ENCODE measurements around the gene HTR3D.
"Not testable (repeated sequence)": the region's sequence is repeated elsewhere in the genome, so short reads cannot be mapped to it uniquely, and the experiment has no call there.

HTR3D gene

GRCh38 chr3:184031187-184031792 is at the start of gene HTR3D:
HTR3D (plus strand) TSS chr3:184031742; CDS start chr3:184031742, 0 bp downstream.
- DNase-seq = no peak

- DNase-seq = no peak
Measured at GRCh38 chr3:183981990-183982644, 49.4 kb upstream of the HTR3D start.

GRCh38 chr3:183984127-183984740 is 47.3 kb upstream of the HTR3D start:
- DNase-seq = no peak

DNA sequence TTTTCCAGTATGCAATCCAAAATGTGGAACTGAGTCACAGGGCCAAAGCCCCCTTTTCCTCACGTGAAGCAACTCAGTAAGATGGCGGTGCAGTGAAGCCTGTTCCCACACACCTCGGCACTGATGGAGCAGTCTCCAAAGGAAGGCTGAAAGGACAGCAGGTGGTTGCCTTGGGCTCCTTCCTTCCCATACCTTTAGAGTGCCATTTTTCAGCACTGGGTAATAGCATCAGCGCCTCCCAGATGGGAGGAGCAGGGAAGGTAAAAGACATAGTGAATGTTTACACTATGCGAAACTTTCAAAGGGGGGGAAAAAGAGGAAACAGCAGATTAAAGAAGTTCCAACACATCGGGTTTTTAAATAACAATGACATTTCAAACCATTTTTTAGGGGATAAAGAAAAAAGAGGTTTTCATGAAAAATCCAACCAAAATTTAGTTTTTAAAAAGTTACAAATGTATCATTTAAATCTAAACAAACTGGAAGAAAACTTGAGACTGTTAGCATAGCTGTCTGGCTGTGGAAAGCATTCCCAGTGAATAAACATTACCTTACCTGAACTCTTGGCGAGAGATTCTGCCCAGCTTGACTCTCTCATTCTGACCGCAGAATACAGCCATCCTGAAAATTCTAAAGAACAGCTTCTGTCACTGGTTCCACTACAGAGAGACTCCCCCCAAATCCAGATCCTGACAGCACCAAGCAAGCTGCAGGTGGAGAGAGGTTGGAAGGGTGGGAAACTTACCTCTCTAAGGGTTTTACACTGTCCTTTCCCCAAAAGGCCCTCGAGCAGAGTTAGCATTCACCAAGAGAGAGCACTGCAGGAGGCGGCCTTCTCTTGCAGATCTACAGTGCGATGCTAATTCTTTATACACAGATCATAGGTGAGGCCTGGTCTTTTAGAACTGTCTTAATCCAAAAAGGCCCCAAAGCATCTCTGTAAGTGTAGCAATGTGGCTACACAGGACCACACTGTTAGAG is 46.5 kb upstream of the HTR3D start:
- DNase-seq = no peak

DNA sequence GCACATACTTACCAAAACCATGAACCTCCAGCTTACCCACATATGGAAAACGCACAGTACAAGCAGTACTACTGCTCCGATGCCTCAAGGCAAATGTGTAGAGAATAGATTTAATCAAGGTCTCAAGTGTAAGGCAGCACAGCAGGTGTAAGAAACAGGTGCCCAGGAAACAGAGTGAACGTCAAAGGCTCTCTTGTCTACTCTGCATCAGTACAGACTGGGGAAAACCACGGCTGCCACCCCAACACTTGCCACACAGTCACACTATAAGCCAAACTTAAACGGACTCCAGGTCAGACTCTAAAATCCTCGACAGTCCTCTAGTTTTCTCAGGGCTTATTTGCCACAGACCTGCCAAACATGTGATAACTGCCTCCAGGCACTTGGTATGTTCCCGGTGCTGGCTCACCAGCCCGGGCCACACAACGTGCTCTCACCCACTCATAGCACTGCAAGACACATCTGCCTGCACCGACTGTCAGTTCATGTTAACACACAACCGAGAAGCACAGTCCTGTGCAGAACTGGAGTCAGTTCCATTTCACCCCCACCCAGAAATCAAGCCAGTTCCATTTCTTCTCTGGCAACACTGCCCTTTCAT is 44.4 kb upstream of the HTR3D start:
- no peak for DNase-seq

- no peak for DNase-seq
Measured at GRCh38 chr3:183988216-183988790, 43.2 kb upstream of the HTR3D start.

DNA sequence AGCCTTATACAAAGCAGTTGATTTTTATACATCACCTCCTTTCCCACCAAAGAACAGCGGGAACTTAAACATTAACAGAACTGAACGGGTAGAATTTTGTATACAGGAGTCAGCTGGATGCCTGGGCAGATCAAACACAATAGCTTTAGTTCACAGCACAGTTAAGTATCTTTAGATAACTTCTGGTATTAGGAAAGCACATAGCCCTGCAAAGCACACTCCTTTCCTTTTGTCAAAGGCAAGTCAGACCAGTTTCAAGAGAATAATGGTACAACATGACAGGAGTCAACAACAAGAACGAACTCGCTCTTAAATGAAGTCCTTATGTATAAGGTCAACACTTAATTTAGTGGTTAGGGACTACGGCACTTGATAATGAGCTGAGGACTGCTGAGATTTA is 40.1 kb upstream of the HTR3D start:
- DNase-seq = no peak

DNA sequence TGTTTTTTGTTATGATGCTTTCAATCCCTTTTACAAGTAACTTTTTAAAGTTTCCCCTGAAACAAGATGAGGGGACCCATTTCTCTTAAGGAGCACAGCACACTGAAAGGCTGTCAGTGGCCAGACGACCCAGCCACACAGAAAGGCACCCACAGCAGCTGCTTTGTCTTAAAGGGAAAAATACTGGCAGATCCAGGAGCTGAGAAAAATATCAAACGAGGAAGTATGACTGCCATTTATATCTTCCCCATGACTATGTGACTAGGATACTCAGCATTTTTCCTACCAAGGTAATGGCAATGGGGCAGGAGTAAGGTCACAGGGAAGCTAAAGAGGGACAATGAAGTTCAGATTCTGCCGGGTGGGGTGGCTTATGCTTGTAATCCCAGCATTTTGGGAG is 29.8 kb upstream of the HTR3D start:
- no peak for DNase-seq

DNA sequence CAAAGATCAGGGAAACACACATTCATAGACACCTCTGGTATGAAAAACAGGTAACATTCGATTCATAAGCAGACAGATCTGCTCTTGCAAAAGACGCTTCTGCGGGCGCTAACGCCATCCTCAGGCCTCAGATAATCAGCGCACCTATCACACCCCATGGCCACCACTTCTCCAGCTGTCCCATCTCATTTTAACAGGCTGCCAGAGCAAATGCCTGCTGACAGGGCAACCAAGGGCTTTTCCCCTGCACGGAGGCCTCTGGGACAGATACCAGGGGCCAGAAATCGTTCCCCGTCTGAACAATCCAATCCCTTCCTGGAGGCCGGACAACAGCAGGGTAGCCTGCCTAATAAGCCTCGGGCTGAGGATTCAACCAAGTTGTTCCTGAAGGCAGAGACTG is 29.1 kb upstream of the HTR3D start:
- DNase-seq = no peak

DNA sequence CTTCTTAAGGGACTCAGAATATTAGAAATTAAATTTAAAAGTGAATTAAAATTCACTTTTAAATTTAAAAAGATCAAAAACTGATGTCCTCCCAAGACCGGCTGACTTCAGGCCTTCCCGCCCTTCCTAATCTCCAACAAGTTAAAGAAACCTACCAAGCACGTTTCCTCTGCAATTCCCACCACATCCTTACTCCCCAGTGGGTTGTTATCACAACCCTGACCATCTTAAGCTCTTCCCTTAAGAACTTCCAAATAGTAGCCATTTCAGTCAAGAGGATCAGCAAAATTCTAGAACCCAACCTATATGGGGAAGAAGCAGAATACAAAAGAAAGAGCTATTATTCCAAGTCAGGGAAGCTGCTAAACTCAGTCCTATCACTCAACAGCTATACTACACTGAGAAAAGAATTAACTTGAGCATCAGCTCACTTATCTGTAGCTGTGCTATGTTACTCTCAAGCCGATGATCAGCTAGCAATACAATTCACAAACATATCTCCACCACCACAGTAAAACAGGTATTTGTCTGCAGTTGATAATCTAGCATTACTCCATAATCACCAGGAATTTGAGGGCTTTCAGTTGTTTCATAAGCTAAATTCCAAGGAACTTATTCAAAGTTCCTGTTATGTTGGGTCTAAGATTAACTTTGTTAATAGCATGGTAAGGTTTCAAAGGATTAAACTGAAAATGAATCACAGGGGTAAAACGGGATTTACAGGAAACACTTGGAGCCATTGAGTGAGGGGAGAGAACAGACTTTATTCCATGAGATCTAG is 28.2 kb upstream of the HTR3D start:
- no peak for DNase-seq

GRCh38 chr3:184004476-184004875 is 27.1 kb upstream of the HTR3D start:
- DNase-seq = no peak

DNA sequence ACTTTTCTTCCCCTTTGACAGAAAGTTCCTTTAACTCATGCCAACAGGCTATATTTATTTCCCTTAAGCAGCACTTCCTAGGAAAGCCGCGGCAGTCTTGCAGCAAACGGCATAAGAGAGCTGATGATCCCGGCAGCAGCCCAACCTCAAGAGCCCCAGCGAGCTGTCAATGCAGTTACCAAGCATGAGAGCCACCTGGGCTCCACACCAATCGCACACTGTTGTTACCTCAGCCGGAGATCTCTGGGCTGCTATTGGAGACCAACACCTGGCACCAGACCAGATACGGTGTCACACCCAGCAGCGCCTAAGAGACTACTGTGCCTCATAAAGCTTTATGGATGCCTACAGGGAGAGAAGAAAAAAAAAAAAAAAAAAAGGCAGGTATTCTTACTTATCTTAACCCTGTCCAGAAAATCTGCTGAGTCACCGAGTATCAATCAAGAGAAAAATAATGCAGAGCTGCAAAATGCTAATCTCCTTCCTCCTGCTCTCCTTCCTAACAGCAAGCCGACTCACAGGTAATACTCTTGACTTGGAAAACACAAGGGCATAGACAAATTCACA is 25.5 kb upstream of the HTR3D start:
- peak in 1 of 2 experiments; percentile 31 for DNase-seq

GRCh38 chr3:184007143-184007813 is 24.3 kb upstream of the HTR3D start:
- not testable (repeated sequence) for DNase-seq

GRCh38 chr3:184008161-184008560 is 23.4 kb upstream of the HTR3D start:
- DNase-seq = no peak

DNA sequence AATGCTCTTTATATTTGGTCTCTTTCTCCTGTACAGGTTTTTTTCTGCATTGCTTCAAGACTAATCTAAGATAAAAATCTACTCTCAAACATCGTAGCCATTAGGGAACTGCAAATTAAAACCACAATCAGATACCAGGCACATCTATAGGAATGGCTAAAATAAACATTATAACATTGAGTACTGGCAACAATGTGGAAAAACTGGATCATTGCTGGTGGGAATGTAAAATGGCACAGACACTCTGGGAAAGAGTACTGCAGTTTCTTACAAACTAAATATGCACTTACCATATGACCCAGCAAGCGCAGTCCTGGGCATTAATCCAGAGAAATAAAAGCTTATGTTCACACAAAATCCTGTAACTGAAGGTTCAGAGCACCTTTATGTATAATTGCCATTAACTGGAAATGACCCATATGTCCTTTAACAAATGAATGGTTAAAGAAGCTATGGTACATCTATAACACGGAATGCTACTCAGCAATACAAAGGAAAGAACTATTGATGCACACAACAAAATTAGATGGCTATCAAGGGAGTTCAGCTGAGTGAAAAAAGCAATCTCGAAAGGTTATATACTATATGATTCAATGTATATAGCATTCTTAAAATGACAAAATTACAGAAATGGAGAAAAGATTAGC is 20.2 kb upstream of the HTR3D start:
- DNase-seq = no peak

DNA sequence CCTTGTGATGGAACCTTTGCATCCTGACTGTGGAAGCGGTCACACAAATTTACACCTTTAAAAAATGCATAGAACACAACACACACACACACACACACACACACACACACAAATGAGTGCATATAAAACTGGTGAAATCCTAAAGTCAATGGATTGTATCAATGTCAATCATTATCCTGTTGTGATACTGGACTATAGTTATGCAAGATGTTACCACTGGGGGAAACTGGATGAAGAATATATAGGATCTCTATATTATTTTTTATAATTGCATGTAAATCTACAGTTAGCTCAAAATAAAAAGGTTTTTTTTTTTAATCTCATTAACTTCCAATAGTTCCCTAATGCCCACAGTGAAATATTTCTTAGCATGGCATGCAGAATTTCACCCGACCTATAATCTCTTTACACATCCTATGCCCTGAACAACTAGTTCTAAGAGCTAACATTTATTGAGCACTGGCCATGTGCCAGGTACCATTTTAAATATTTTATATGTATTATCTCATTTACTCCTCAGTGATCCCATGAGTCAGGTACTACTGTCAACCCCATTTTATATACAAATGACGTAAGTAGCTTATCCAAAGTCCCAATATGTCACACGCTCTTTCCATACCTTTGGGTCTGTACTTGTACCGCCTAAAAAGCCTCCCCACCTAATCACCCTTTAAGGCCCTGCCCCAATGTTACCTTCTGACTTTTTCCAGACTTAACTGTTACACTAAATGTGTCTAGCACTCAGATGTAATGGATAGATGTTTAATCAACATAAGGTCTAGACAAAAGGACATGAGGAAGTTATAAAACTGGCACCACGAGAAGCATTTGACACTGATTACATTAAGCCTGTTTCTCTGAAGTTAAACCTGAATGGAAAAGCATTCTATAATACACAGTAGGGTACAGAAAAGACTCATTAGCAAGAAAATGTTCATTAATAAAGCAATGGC is 19.3 kb upstream of the HTR3D start:
- no peak for DNase-seq

GRCh38 chr3:184015381-184016019 is 16.0 kb upstream of the HTR3D start:
- no peak for DNase-seq

GRCh38 chr3:184016169-184016570 is 15.4 kb upstream of the HTR3D start:
- DNase-seq = no peak
